SK-N-SH (cell line): ENCODE results near the gene DENND2C.

ENCODE experiments used
- CTCF ChIP-seq: fragments of 200-600 bp; sonication (generic); IDR thresholded peaks from 2 replicates; pipeline ENCODE4 v1.6.1; 2017; ENCODE audit warnings: antibody characterized with exemption, mild to moderate bottlenecking, moderate library complexity
- ELF1 ChIP-seq: IDR thresholded peaks from 2 replicates; pipeline ENCODE4 v1.4.0; 2012
- EZH2phosphoT487 ChIP-seq: fragments of 200-600 bp; sonication (generic); IDR thresholded peaks from 2 replicates; pipeline ENCODE4 v1.6.1; 2017; ENCODE audit warnings: low read depth, mixed run types, mild to moderate bottlenecking, antibody characterized with exemption, moderate library complexity, borderline replicate concordance
- REST ChIP-seq: IDR thresholded peaks from 2 replicates; pipeline ENCODE4 v1.6.1; 2012; ENCODE audit warnings: mild to moderate bottlenecking, low read depth, low read length, moderate library complexity

GRCh38 chr1:114597949-114598348 is 71.9 kb downstream of the DENND2C start:
- TF ChIP-seq CTCF = no peak
- no peak for TF ChIP-seq EZH2phosphoT487
- TF ChIP-seq ELF1 = no peak
- TF ChIP-seq REST = no peak
